HL-60 (cell line): ENCODE results near the gene MCEMP1.

Experiments
- DNase-seq, 2 experiments: peaks; one replicate each; pipeline ENCODE4 v3.0.0-alpha.2; 2010 to 2020; ENCODE audit warnings: low read depth in 1 of 2, low spot score in 1 of 2
- H3K27ac ChIP-seq: fragments of 250-450 bp; sonication (Bioruptor Pico); replicated peaks from 2 replicates; pipeline ENCODE4 v1.5.1; 2020; ENCODE audit warnings: mild to moderate bottlenecking, moderate library complexity
- H3K27me3 ChIP-seq: fragments of 250-450 bp; sonication (Bioruptor Pico); 2 replicates; pipeline ENCODE4 v1.5.1; 2021; ENCODE audit warnings: mild to moderate bottlenecking, moderate library complexity; ENCODE audit not compliant: insufficient read depth, poor library complexity, severe bottlenecking
- H3K4me3 ChIP-seq: replicated peaks from 2 replicates; pipeline ENCODE4 v1.5.1; 2011; ENCODE audit warnings: mild to moderate bottlenecking, control low read depth, low read length; ENCODE audit not compliant: insufficient read depth
- CTCF ChIP-seq: IDR thresholded peaks from one replicate; pipeline ENCODE4 v1.5.1; 2011; ENCODE audit warnings: low read length, control low read depth, inconsistent platforms; ENCODE audit not compliant: insufficient read depth
- GABPA ChIP-seq: IDR thresholded peaks from 2 replicates; pipeline ENCODE4 v1.6.1; 2012; ENCODE audit warnings: low read depth
- POLR2AphosphoS5 ChIP-seq: IDR thresholded peaks from 2 replicates; pipeline ENCODE4 v1.6.1; 2012; ENCODE audit warnings: low read depth
- REST ChIP-seq: IDR thresholded peaks from 2 replicates; pipeline ENCODE4 v1.6.1; 2012; ENCODE audit warnings: low read depth; ENCODE audit not compliant: insufficient replicate concordance
- SPI1 ChIP-seq: IDR thresholded peaks from 2 replicates; pipeline ENCODE4 v1.6.1; 2012; ENCODE audit warnings: low read depth, mild to moderate bottlenecking, borderline replicate concordance

Gene MCEMP1

GRCh38 chr19:7645163-7645562 lies 31.7 kb upstream of the MCEMP1 start:
- TF ChIP-seq SPI1 (no peak), REST (no peak), POLR2AphosphoS5 (peak; percentile 60; the same call in 1 of the 2 replicates), CTCF (no peak), GABPA (no peak)
- H3K4me3 ChIP-seq: no peak overlapping the region
- DNase-seq: peak; percentile 85 to 87

GRCh38 chr19:7645656-7646425 lies 31.0 kb upstream of the MCEMP1 start:
- no peak for TF ChIP-seq REST
- no peak; the same call in 1 of the 2 replicates for TF ChIP-seq POLR2AphosphoS5
- peak; percentile 56 for TF ChIP-seq SPI1
- no peak for TF ChIP-seq GABPA
- H3K4me3 ChIP-seq: peak overlapping the region; percentile 49
- DNase-seq: peak in 1 of 2 experiments; percentile 61
- H3K27me3 ChIP-seq: no peaks in the 10 kb centered on the region
- H3K27ac ChIP-seq: peak overlapping the region; percentile 90

More at GRCh38 chr19:7645163-7645562, 31.7 kb upstream of the MCEMP1 start:
- peak overlapping the region; percentile 90 for H3K27ac ChIP-seq
- no peaks in the 10 kb centered on the region for H3K27me3 ChIP-seq

GRCh38 chr19:7646426-7646700 lies 30.5 kb upstream of the MCEMP1 start:
- TF ChIP-seq REST (no peak), CTCF (no peak), SPI1 (no peak), GABPA (no peak), POLR2AphosphoS5 (no peak)
- H3K27me3 ChIP-seq: no peaks in the 10 kb centered on the region

More at GRCh38 chr19:7646426-7646700, 30.5 kb upstream of the MCEMP1 start:
- Histone ChIP-seq H3K4me3 (peak overlapping the region; percentile 49), H3K27ac (peak overlapping the region; percentile 90)
- no peak for DNase-seq
